Stimulated activated naive CD4-positive, alpha-beta T cell treated with Interleukin-2 at 50 U/mL for 16 hours (primary cell): ENCODE data around the gene CCDC127.
"Not testable (repeated sequence)": the region's sequence is repeated elsewhere in the genome, so short reads cannot be mapped to it uniquely, and the experiment has no call there.

Source experiments
- DNase-seq: peaks from one replicate; lab custom pipeline; 2025; lab: John Stamatoyannopoulos, UW

Gene CCDC127

GRCh38 chr5:203246-203930 is 14.6 kb downstream of the CCDC127 start:
- DNase-seq = no peak

- no peak for DNase-seq
Observed at GRCh38 chr5:201672-202071, 16.3 kb downstream of the CCDC127 start.

- no peak for DNase-seq
Observed at GRCh38 chr5:200985-201384, 17.0 kb downstream of the CCDC127 start.

- no peak for DNase-seq
Observed at GRCh38 chr5:199950-200645, 17.9 kb downstream of the CCDC127 start.

GRCh38 chr5:199197-199949 is 18.6 kb downstream of the CCDC127 start:
- no peak for DNase-seq

GRCh38 chr5:198516-199196 is 19.3 kb downstream of the CCDC127 start:
- DNase-seq = no peak

- no peak for DNase-seq
Observed at GRCh38 chr5:197892-198489, 20.0 kb downstream of the CCDC127 start.

- not testable (repeated sequence) for DNase-seq
Observed at GRCh38 chr5:197031-197430, 20.9 kb downstream of the CCDC127 start.

- DNase-seq = no peak
Observed at GRCh38 chr5:196350-196749, 21.6 kb downstream of the CCDC127 start.

- DNase-seq = no peak
Observed at GRCh38 chr5:195401-196160, 22.4 kb downstream of the CCDC127 start.

GRCh38 chr5:194603-195209 is 23.2 kb downstream of the CCDC127 start:
- DNase-seq = no peak

- DNase-seq = no peak
Observed at GRCh38 chr5:194102-194501, 23.9 kb downstream of the CCDC127 start.

- no peak for DNase-seq
Observed at GRCh38 chr5:192970-193831, 24.8 kb downstream of the CCDC127 start.

GRCh38 chr5:192691-192969 is 25.3 kb downstream of the CCDC127 start:
- no peak for DNase-seq

- no peak for DNase-seq
Observed at GRCh38 chr5:191949-192690, 25.8 kb downstream of the CCDC127 start.

- no peak for DNase-seq
Observed at GRCh38 chr5:191036-191948, 26.7 kb downstream of the CCDC127 start, which contains the start of gene LRRC14B. LRRC14B (plus strand) TSS chr5:191495; CDS start chr5:191539, 44 bp downstream.

GRCh38 chr5:190366-191035 is 27.5 kb downstream of the CCDC127 start:
- no peak for DNase-seq

- DNase-seq = no peak
Observed at GRCh38 chr5:189976-190365, 28.0 kb downstream of the CCDC127 start.
